ENCODE measurements around the gene GLYAT.

The GLYAT gene

GRCh38 chr11:58770166-58770565 lies 38.4 kb upstream of the GLYAT start:
- in situ Hi-C loops (cut with HindIII; ENCODE audit: low pct_ligation_motif_present, low sequenced_read_pairs): no loop called here
- Histone ChIP-seq H3K27ac (no peak overlapping the region), H3K27me3 (replicated peaks) (no peaks in the 10 kb centered on the region), H3K36me3 (replicated peaks) (no peaks in the 10 kb centered on the region), H3K4me3 (ENCODE audit: low read depth, low read length) (no peak overlapping the region)
- TF ChIP-seq, protein P1, sequence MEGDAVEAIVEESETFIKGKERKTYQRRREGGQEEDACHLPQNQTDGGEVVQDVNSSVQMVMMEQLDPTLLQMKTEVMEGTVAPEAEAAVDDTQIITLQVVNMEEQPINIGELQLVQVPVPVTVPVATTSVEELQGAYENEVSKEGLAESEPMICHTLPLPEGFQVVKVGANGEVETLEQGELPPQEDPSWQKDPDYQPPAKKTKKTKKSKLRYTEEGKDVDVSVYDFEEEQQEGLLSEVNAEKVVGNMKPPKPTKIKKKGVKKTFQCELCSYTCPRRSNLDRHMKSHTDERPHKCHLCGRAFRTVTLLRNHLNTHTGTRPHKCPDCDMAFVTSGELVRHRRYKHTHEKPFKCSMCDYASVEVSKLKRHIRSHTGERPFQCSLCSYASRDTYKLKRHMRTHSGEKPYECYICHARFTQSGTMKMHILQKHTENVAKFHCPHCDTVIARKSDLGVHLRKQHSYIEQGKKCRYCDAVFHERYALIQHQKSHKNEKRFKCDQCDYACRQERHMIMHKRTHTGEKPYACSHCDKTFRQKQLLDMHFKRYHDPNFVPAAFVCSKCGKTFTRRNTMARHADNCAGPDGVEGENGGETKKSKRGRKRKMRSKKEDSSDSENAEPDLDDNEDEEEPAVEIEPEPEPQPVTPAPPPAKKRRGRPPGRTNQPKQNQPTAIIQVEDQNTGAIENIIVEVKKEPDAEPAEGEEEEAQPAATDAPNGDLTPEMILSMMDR (IDR thresholded peaks at IDR 0.05; ENCODE audit: low read depth, low read length, missing control alignments): no peak
- DNase-seq: no peak

DNA sequence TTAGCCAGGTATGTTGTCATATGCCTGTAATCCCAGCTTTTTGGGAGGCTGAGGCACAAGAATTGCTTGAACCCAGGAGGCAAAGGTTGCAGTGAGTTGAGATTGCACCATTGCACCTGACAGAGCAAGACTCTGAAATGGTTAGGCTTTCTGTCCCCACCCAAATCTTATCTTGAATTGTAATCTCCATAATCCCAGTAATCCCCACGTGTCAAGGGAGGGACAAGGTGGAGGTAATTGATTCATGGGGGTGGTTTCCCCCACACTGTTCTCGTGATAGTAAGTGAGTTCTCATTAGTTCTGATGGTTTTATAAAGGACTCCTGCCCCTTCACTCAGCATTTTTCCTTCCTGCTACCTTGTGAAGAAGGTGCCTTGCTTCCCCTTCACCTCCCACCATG lies 37.6 kb upstream of the GLYAT start:
- Histone ChIP-seq H3K27me3 (replicated peaks) (no peaks in the 10 kb centered on the region), H3K27ac (no peak overlapping the region), H3K36me3 (replicated peaks) (no peaks in the 10 kb centered on the region), H3K4me3 (ENCODE audit: low read depth, low read length) (no peak overlapping the region)
- TF ChIP-seq, protein P1 (IDR thresholded peaks at IDR 0.05; ENCODE audit: low read depth, low read length, missing control alignments): no peak
- in situ Hi-C loops (cut with HindIII; ENCODE audit: low pct_ligation_motif_present, low sequenced_read_pairs): no loop called here
- DNase-seq: no peak

- no peak overlapping the region for H3K27ac ChIP-seq
- no peak overlapping the region for H3K4me3 ChIP-seq (ENCODE audit: low read depth, low read length)
- in situ Hi-C loops (cut with HindIII; ENCODE audit: low pct_ligation_motif_present, low sequenced_read_pairs): no loop called here
- DNase-seq: no peak
- no peaks in the 10 kb centered on the region for H3K36me3 ChIP-seq (replicated peaks)
- TF ChIP-seq, protein P1 (IDR thresholded peaks at IDR 0.05; ENCODE audit: low read depth, low read length, missing control alignments): no peak
- H3K27me3 ChIP-seq (replicated peaks): no peaks in the 10 kb centered on the region
Measured at GRCh38 chr11:58768137-58768536, 36.4 kb upstream of the GLYAT start.

GRCh38 chr11:58765078-58765477 lies 33.3 kb upstream of the GLYAT start:
- no peaks in the 10 kb centered on the region for H3K36me3 ChIP-seq (replicated peaks)
- H3K27me3 ChIP-seq (replicated peaks): no peaks in the 10 kb centered on the region
- no peak overlapping the region for H3K4me3 ChIP-seq (ENCODE audit: low read depth, low read length)
- H3K27ac ChIP-seq: no peak overlapping the region
- TF ChIP-seq, protein P1 (IDR thresholded peaks at IDR 0.05; ENCODE audit: low read depth, low read length, missing control alignments): no peak
- DNase-seq: no peak
- in situ Hi-C loops (cut with HindIII; ENCODE audit: low pct_ligation_motif_present, low sequenced_read_pairs): no loop called here

DNA sequence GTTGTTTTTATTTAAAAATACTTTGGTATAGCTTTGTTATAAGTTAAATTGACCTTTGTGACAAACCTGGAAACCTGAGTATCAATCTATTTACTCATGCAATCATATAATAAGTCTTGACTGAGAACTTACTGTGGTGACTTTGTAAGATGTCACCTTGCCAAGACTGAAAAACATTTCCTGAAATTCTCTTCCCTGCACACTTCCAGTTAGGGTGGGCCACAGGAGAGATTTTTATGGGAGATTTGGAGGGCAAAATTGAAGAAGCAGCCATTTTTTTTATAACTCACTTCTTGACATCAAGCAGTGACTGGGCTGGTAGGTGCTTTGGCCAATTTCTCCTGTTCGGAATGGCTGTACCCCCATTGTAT lies 31.4 kb upstream of the GLYAT start:
- in situ Hi-C loops (cut with HindIII; ENCODE audit: low pct_ligation_motif_present, low sequenced_read_pairs): no loop called here
- Histone ChIP-seq H3K4me3 (ENCODE audit: low read depth, low read length) (no peak overlapping the region), H3K36me3 (replicated peaks) (no peaks in the 10 kb centered on the region), H3K27me3 (replicated peaks) (no peaks in the 10 kb centered on the region), H3K27ac (no peak overlapping the region)
- TF ChIP-seq, protein P1 (IDR thresholded peaks at IDR 0.05; ENCODE audit: low read depth, low read length, missing control alignments): no peak
- DNase-seq: no peak

GRCh38 chr11:58762284-58763119 lies 30.8 kb upstream of the GLYAT start:
- in situ Hi-C loops (cut with HindIII; ENCODE audit: low pct_ligation_motif_present, low sequenced_read_pairs): no loop called here
- no peak overlapping the region for H3K27ac ChIP-seq
- H3K27me3 ChIP-seq (replicated peaks): no peaks in the 10 kb centered on the region
- TF ChIP-seq, protein P1 (IDR thresholded peaks at IDR 0.05; ENCODE audit: low read depth, low read length, missing control alignments): no peak
- DNase-seq: no peak
- no peaks in the 10 kb centered on the region for H3K36me3 ChIP-seq (replicated peaks)
- H3K4me3 ChIP-seq (ENCODE audit: low read depth, low read length): no peak overlapping the region

Measured in brain microvascular endothelial cell (primary cell).